Neural cell (in vitro differentiated cells): Measurements from ENCODE around the gene CLUH.

Experiments
- EP300 ChIP-seq: fragments of 450-650 bp; conservative IDR thresholded peaks from 2 replicates; pipeline ENCODE4 v1.6.1; 2014; ENCODE audit warnings: antibody characterized with exemption, mild to moderate bottlenecking, moderate library complexity; ENCODE audit not compliant: poor library complexity, severe bottlenecking
- EZH2 ChIP-seq: fragments of 200-600, 300-800 bp; shearing (Covaris generic), sonication (generic); IDR thresholded peaks from 2 replicates; pipeline ENCODE4 v1.6.1; 2014; ENCODE audit warnings: antibody characterized with exemption, low read length, borderline replicate concordance, mild to moderate bottlenecking; ENCODE audit not compliant: insufficient read depth, poor library complexity, severe bottlenecking
- MXI1 ChIP-seq: fragments of 450-650 bp; conservative IDR thresholded peaks from 2 replicates; pipeline ENCODE4 v1.6.1; 2014; ENCODE audit warnings: antibody characterized with exemption, mild to moderate bottlenecking; ENCODE audit not compliant: poor library complexity, severe bottlenecking
- POLR2AphosphoS5 ChIP-seq: IDR thresholded peaks from 2 replicates; pipeline ENCODE4 v1.6.1; 2012
- SMC3 ChIP-seq: fragments of 450-650 bp; conservative IDR thresholded peaks from 2 replicates; pipeline ENCODE4 v1.6.1; 2014; ENCODE audit warnings: antibody characterized with exemption, mild to moderate bottlenecking, moderate library complexity; ENCODE audit not compliant: poor library complexity
- TF ChIP-seq, protein P1 (sequence below): fragments of 450-650 bp; IDR thresholded peaks from 2 replicates; pipeline ENCODE4 v1.5.1; 2014; ENCODE audit warnings: antibody characterized with exemption, mild to moderate bottlenecking, moderate library complexity; ENCODE audit not compliant: poor library complexity, severe bottlenecking
- TF ChIP-seq, protein P2 (sequence below): IDR thresholded peaks from 2 replicates; pipeline ENCODE4 v1.6.1; 2012; ENCODE audit warnings: borderline replicate concordance

DNA sequence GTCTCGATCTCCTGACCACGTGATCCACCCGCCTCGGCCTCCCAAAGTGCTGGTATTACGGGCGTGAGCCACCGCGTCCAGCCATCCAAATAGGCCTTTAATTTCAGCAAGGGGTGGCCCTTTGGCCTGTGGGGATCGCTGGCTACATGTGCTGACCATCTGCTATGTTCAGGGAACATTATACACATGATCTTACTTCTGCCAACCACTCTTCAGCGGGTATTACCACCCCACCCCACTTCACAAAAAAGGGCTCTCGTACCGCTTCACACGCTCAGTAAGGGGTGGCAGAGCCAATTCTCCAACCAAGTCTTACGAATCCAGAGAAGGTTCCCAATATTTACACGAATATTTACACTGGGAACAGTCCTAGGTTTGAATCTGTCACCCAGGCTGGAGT is 26.1 kb upstream of the CLUH start:
- TF ChIP-seq, protein P1, sequence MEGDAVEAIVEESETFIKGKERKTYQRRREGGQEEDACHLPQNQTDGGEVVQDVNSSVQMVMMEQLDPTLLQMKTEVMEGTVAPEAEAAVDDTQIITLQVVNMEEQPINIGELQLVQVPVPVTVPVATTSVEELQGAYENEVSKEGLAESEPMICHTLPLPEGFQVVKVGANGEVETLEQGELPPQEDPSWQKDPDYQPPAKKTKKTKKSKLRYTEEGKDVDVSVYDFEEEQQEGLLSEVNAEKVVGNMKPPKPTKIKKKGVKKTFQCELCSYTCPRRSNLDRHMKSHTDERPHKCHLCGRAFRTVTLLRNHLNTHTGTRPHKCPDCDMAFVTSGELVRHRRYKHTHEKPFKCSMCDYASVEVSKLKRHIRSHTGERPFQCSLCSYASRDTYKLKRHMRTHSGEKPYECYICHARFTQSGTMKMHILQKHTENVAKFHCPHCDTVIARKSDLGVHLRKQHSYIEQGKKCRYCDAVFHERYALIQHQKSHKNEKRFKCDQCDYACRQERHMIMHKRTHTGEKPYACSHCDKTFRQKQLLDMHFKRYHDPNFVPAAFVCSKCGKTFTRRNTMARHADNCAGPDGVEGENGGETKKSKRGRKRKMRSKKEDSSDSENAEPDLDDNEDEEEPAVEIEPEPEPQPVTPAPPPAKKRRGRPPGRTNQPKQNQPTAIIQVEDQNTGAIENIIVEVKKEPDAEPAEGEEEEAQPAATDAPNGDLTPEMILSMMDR = no peak
- no peak for TF ChIP-seq EZH2
- TF ChIP-seq SMC3 = no peak
- TF ChIP-seq POLR2AphosphoS5 = no peak
- TF ChIP-seq EP300 = no peak
- TF ChIP-seq MXI1 = no peak
- TF ChIP-seq, protein P2, sequence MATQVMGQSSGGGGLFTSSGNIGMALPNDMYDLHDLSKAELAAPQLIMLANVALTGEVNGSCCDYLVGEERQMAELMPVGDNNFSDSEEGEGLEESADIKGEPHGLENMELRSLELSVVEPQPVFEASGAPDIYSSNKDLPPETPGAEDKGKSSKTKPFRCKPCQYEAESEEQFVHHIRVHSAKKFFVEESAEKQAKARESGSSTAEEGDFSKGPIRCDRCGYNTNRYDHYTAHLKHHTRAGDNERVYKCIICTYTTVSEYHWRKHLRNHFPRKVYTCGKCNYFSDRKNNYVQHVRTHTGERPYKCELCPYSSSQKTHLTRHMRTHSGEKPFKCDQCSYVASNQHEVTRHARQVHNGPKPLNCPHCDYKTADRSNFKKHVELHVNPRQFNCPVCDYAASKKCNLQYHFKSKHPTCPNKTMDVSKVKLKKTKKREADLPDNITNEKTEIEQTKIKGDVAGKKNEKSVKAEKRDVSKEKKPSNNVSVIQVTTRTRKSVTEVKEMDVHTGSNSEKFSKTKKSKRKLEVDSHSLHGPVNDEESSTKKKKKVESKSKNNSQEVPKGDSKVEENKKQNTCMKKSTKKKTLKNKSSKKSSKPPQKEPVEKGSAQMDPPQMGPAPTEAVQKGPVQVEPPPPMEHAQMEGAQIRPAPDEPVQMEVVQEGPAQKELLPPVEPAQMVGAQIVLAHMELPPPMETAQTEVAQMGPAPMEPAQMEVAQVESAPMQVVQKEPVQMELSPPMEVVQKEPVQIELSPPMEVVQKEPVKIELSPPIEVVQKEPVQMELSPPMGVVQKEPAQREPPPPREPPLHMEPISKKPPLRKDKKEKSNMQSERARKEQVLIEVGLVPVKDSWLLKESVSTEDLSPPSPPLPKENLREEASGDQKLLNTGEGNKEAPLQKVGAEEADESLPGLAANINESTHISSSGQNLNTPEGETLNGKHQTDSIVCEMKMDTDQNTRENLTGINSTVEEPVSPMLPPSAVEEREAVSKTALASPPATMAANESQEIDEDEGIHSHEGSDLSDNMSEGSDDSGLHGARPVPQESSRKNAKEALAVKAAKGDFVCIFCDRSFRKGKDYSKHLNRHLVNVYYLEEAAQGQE = no peak
